Measurements from ENCODE around the gene SCAPER.

- TF ChIP-seq JUN (IDR thresholded peaks at IDR 0.05) (no peak), CTCF (IDR thresholded peaks at IDR 0.05) (no peak), EP300 (IDR thresholded peaks at IDR 0.05) (no peak), CEBPB (IDR thresholded peaks at IDR 0.05) (no peak), RAD21 (conservative IDR thresholded peaks at IDR 0.05 in 1 of 2, IDR thresholded peaks at IDR 0.05 in 1 of 2) (no peak)
- TF ChIP-seq, protein P1, sequence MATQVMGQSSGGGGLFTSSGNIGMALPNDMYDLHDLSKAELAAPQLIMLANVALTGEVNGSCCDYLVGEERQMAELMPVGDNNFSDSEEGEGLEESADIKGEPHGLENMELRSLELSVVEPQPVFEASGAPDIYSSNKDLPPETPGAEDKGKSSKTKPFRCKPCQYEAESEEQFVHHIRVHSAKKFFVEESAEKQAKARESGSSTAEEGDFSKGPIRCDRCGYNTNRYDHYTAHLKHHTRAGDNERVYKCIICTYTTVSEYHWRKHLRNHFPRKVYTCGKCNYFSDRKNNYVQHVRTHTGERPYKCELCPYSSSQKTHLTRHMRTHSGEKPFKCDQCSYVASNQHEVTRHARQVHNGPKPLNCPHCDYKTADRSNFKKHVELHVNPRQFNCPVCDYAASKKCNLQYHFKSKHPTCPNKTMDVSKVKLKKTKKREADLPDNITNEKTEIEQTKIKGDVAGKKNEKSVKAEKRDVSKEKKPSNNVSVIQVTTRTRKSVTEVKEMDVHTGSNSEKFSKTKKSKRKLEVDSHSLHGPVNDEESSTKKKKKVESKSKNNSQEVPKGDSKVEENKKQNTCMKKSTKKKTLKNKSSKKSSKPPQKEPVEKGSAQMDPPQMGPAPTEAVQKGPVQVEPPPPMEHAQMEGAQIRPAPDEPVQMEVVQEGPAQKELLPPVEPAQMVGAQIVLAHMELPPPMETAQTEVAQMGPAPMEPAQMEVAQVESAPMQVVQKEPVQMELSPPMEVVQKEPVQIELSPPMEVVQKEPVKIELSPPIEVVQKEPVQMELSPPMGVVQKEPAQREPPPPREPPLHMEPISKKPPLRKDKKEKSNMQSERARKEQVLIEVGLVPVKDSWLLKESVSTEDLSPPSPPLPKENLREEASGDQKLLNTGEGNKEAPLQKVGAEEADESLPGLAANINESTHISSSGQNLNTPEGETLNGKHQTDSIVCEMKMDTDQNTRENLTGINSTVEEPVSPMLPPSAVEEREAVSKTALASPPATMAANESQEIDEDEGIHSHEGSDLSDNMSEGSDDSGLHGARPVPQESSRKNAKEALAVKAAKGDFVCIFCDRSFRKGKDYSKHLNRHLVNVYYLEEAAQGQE (IDR thresholded peaks at IDR 0.05), result no peak
- TF ChIP-seq, protein P2, sequence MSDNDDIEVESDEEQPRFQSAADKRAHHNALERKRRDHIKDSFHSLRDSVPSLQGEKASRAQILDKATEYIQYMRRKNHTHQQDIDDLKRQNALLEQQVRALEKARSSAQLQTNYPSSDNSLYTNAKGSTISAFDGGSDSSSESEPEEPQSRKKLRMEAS (IDR thresholded peaks at IDR 0.05), result no peak
These were observed 36.4 kb downstream of the SCAPER start for GRCh38 chr15:76868740-76869139.

Measured in A549 (cell line).